Gastrocnemius medialis (tissue), 4 donors: ENCODE results near the gene B3GALT5.

ENCODE experiments used
- CTCF ChIP-seq, 5 experiments: fragments of 450-650 bp in 3 of 5; fragments of 200-600 bp in 2 of 5; sonication (generic) in 2 of 5; IDR thresholded peaks in 4 of 5; conservative IDR thresholded peaks in 1 of 5; 1 replicate in 4 of 5; 2 replicates in 1 of 5; pipeline ENCODE4 v1.5.1; 2016 to 2019; ENCODE audit warnings: antibody characterized with exemption in 5 of 5, mild to moderate bottlenecking in 3 of 5, moderate library complexity in 3 of 5
- POLR2A ChIP-seq, 2 donors: fragments of 450-650 bp; IDR thresholded peaks; one replicate each; pipeline ENCODE4 v1.6.1; 2017; ENCODE audit warnings: antibody characterized with exemption in 2 of 2, mild to moderate bottlenecking in 2 of 2, moderate library complexity in 2 of 2

- TF ChIP-seq CTCF (IDR thresholded peaks at IDR 0.05 in 4 of 5, conservative IDR thresholded peaks at IDR 0.05 in 1 of 5): no peak
- TF ChIP-seq POLR2A (IDR thresholded peaks at IDR 0.05): no peak
Measured at GRCh38 chr21:39628385-39628784, 15.6 kb downstream of the B3GALT5 start.
